Vagina (tissue), 2 donors: Measurements from ENCODE around the gene SLC66A2.

Experiments used
- CTCF ChIP-seq, 3 experiments: fragments of 450-650 bp in 2 of 3; fragments of 200-600 bp in 1 of 3; sonication (generic) in 1 of 3; IDR thresholded peaks; one replicate each; pipeline ENCODE4 v1.5.1; 2017 to 2019; ENCODE audit warnings: antibody characterized with exemption in 3 of 3, mild to moderate bottlenecking in 2 of 3, moderate library complexity in 2 of 3
- POLR2A ChIP-seq, 2 donors: fragments of 450-650 bp; IDR thresholded peaks; one replicate each; pipeline ENCODE4 v1.6.1; 2017; ENCODE audit warnings: antibody characterized with exemption in 2 of 2, mild to moderate bottlenecking in 2 of 2, moderate library complexity in 2 of 2
- POLR2AphosphoS5 ChIP-seq, 2 donors: sonication (generic); formaldehyde crosslinking; IDR thresholded peaks; one replicate each; pipeline ENCODE4 v1.9.0; 2017; ENCODE audit warnings: antibody characterized with exemption in 2 of 2, mild to moderate bottlenecking in 2 of 2, low read depth in 1 of 2; ENCODE audit not compliant: insufficient read depth in 1 of 2

- TF ChIP-seq CTCF (IDR thresholded peaks at IDR 0.05) (no peak), POLR2A (IDR thresholded peaks at IDR 0.05) (no peak), POLR2AphosphoS5 (IDR thresholded peaks at IDR 0.05; ENCODE audit: insufficient read depth in 1 of 2, low read depth in 1 of 2) (no peak)
Measured at GRCh38 chr18:79897940-79898625, 53.4 kb downstream of the SLC66A2 start.
